Left ventricle myocardium inferior (tissue), 1 donor: ENCODE measurements around the gene MRPL40. TPM values are rescaled to one million over a fixed set of nuclear protein-coding genes. Genes with fewer than 3 reads are reported as not detected.

Experiments
- DNase-seq: peaks from one replicate; pipeline ENCODE4 v3.0.0-alpha.2; 2020
- H3K27ac ChIP-seq: fragments of 200-600 bp; replicated peaks from 2 replicates; pipeline ENCODE4 v1.8.0; 2021
- H3K27me3 ChIP-seq: fragments of 200-600 bp; 2 replicates; pipeline ENCODE4 v1.8.0; 2021; ENCODE audit warnings: low read depth
- H3K36me3 ChIP-seq: fragments of 200-600 bp; 2 replicates; pipeline ENCODE4 v1.8.0; 2021
- H3K4me1 ChIP-seq: fragments of 200-600 bp; 2 replicates; pipeline ENCODE4 v1.8.0; 2021
- H3K4me3 ChIP-seq: fragments of 200-600 bp; 2 replicates; pipeline ENCODE4 v1.8.0; 2021; ENCODE audit warnings: mild to moderate bottlenecking, moderate library complexity
- H3K9me3 ChIP-seq: fragments of 200-600 bp; replicated peaks from 2 replicates; pipeline ENCODE4 v1.8.0; 2021
- CTCF ChIP-seq: fragments of 200-600 bp; IDR thresholded peaks from 2 replicates; pipeline ENCODE4 v1.8.0; 2021; ENCODE audit warnings: antibody characterized with exemption, mild to moderate bottlenecking, borderline replicate concordance
- intact Hi-C: fragments of 100-400 bp; cut with micrococcal nuclease; formaldehyde crosslinking; loops from one replicate; pipeline ENCODE4 v1.11.0; 2022
- total RNA-seq: library from RNA; stranded (reverse); fragmentation: NEBNext Ultra II Directional; extraction: Animal tissue kit (Norgen Biotek cat#: 25700); gene quantifications from one replicate; pipeline ENCODE4 v1.2.1, GENCODE V29; 2021
- donor health status: DM: no; HTN: yes; CAD: no; lungs with severe emphysema.

The MRPL40 gene
- total RNA-seq, 1 donor from 2014 or later: 57.2 TPM

GRCh38 chr22:19401483-19401882, 30.9 kb upstream of the MRPL40 start:
- DNase-seq: no peak
- H3K4me1 ChIP-seq: peaks cover 18% of the 10 kb centered on the region
- H3K27ac ChIP-seq: no peak overlapping the region
- H3K4me3 ChIP-seq: no peak overlapping the region
- intact Hi-C loops: no loop called here
- H3K27me3 ChIP-seq: no peaks in the 10 kb centered on the region
- peaks cover 59% of the 10 kb centered on the region for H3K36me3 ChIP-seq
- no peaks in the 10 kb centered on the region for H3K9me3 ChIP-seq
- TF ChIP-seq CTCF: no peak

GRCh38 chr22:19402642-19403191, 29.6 kb upstream of the MRPL40 start:
- intact Hi-C loops: no loop called here
- DNase-seq: no peak
- Histone ChIP-seq H3K9me3 (no peaks in the 10 kb centered on the region), H3K27ac (no peak overlapping the region), H3K4me1 (peaks cover 19% of the 10 kb centered on the region), H3K36me3 (peaks cover 54% of the 10 kb centered on the region), H3K4me3 (no peak overlapping the region), H3K27me3 (no peaks in the 10 kb centered on the region)
- no peak for TF ChIP-seq CTCF

GRCh38 chr22:19404676-19405075, 27.7 kb upstream of the MRPL40 start:
- TF ChIP-seq CTCF: no peak
- Histone ChIP-seq H3K27ac (no peak overlapping the region), H3K27me3 (no peaks in the 10 kb centered on the region), H3K9me3 (no peaks in the 10 kb centered on the region), H3K4me3 (no peak overlapping the region), H3K4me1 (peaks cover 27% of the 10 kb centered on the region), H3K36me3 (peaks cover 47% of the 10 kb centered on the region)
- DNase-seq: no peak
- intact Hi-C loops: no loop called here

- Histone ChIP-seq H3K4me1 (peaks cover 27% of the 10 kb centered on the region), H3K36me3 (peaks cover 47% of the 10 kb centered on the region), H3K27ac (no peak overlapping the region), H3K9me3 (no peaks in the 10 kb centered on the region), H3K27me3 (no peaks in the 10 kb centered on the region), H3K4me3 (no peak overlapping the region)
- intact Hi-C loops: no loop called here
- no peak for TF ChIP-seq CTCF
- no peak for DNase-seq
Observed at GRCh38 chr22:19405133-19405532, 27.2 kb upstream of the MRPL40 start.

GRCh38 chr22:19405652-19406051, 26.7 kb upstream of the MRPL40 start:
- DNase-seq: no peak
- H3K36me3 ChIP-seq: peaks cover 43% of the 10 kb centered on the region

More at GRCh38 chr22:19405652-19406051, 26.7 kb upstream of the MRPL40 start:
- intact Hi-C loops: no loop called here
- Histone ChIP-seq H3K4me3 (no peak overlapping the region), H3K27me3 (no peaks in the 10 kb centered on the region), H3K27ac (no peak overlapping the region), H3K9me3 (no peaks in the 10 kb centered on the region), H3K4me1 (peaks cover 32% of the 10 kb centered on the region)
- TF ChIP-seq CTCF: no peak
